GM21381 (cell line): ENCODE data around the gene KDM5A.
"Not testable (repeated sequence)": the region's sequence is repeated elsewhere in the genome, so short reads cannot be mapped to it uniquely, and the experiment has no call there.

Experiments used
- ATAC-seq: cut with Tn5 transposase; IDR thresholded peaks from one replicate; pipeline ENCODE4 v1.9.1; 2021; ENCODE audit warnings: mild to moderate bottlenecking, moderate library complexity; ENCODE audit not compliant: unreplicated experiment

Gene KDM5A

DNA sequence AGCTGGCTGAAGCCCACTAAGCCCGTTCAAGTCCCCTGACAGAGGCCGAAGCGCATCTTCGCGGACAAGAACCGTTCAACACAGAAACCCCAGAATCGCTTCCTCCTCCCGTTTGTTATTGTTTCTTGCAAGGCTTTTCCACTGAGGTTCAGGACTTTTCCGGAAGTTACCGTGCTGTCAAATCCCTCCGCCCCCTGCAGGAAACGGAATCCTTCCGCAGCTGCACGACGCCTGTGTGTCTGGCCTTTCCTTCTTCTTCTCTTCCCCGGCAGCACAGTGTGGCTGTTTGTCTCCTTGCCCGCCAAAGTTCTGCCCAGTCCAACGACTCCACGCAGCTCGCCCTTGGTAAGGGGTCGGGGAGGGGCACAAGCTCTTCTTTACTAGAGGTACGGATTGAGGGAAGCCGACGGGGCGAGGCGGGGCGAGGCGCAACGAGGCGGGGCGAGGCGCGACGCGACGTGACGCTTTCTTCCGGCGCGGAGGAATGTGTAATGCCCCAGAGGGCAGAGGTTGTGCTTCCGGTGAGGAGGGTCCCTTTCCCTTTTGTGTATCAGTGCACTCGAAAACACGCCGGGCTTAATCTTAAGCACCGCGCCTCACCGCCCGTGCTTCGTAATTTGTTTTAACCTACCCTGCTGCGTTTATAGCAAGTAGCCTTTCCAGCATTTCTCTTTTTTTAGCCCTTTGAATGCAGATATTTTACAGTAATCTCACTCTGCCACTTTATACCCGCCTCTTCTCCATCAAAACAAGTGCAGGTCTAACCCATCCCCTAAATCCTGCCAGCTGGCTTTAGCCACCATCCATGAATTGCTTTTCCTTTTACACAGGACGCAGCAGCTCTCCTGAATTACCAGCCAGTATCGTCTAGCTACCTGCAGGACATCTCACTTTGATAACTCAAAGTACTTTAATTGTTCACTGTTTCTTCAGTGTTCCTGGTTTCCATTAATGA is at the start of gene KDM5A:
Gene KDM5A (minus strand): TSS at position 179 of the 955 bp plus-strand sequence. CDS start 229 bp downstream, outside the sequence.
- peak; percentile 89 for ATAC-seq

DNA sequence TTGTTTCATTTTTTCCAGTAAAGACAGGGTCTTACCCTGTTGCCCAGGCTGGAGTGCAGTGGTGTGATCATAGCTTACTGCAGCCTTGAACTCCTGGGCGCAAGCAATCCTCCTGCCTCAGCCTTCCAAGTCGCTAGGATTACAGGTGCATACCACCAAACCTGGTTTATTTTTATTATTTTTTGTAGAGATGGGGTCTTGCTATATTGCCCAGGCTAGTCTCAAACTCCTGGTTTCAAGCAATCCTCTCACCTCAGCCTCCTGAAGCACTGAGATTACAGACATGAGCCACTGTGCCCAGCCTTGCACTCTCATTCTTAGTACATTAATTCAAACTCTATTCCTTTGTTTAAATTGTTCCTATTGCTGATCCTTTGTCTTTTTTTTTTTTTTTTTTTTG is 46.6 kb upstream of the KDM5A start:
- ATAC-seq, result not testable (repeated sequence)

- no peak for ATAC-seq
These were observed 33.4 kb upstream of the KDM5A start for GRCh38 chr12:422526-422925.

DNA sequence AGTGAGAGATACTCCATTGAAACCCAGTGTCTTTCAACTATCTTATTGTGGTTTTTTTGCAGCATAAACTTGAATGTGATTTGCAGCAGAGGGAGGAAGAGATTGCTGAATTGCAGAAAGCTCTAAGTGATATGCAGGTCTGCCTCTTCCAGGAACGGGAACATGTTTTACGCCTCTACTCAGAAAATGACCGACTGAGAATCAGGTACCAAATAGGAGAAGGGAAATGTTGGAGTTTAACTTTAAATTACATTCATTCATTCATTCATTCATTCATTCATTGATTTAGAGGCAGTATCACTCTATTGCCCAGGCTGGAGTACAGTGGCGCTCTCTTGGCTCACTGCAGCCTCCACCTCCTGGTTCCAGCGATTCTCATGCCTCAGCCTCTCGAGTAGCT is 29.3 kb upstream of the KDM5A start:
- ATAC-seq, result no peak

GRCh38 chr12:414859-415258 is 25.7 kb upstream of the KDM5A start:
- ATAC-seq, result no peak

DNA sequence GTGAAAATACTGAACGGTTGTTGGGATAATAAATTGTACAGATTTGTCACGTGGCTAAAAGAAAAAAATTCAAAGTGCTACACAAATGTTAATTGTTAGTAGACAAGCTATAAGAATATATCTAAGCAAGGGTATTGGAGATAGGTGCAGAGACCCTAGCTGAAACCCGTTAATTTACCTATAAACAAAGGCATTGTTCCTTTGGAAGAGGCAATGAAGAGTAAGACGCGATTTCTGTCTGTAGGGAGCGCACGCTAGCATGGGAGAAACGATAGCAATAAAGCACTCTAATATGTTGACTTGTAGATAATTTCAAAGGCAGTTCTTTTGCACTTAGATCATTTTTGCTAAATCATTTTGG is 12.9 kb upstream of the KDM5A start:
- ATAC-seq, result no peak

DNA sequence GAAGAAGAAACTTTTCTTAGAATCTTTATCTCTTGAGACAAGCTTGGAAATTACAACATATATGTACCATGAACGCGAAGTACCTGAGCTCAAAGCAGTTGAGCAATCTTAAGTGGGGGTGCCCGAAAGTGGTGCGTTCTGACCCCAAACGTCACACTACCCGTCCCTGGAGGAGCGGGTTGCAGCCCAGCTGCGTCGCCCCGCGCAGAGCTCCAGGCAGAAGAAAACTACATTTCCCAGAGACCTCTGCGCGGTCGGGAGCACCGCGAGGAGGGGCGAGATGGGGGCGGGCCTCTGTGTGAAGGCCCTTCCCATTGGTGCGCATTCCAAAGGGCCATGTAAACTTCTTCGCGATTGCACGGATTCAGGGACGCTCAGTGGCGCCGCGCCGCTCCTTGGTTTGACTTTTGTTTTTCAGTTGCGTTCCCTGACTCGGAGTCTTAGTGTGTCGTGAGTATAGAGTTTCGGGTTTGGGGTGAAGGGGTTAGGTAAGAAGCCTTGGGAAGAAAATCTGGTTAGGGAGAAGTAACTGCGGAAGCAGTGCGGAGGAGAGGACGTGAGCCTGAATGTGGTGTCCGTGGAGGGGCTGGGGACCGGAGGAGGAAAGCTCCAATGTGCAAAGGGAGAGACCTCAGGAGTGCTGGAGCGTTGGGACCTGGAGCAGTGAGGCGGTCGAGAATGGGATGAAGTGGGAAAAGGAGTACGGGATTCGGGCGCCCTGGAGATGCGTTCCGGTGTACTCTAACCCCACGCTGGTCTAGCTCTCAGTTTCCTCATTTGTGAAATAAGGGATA is 12.3 kb upstream of the KDM5A start, which contains the start of gene CCDC77:
Gene CCDC77 (plus strand): TSS at position 410 of the 794 bp plus-strand sequence. CDS start 7,740 bp downstream, outside the sequence.
- peak; percentile 98 for ATAC-seq

GRCh38 chr12:400828-401227 is 11.7 kb upstream of the KDM5A start:
- ATAC-seq, result no peak

- ATAC-seq, result peak; percentile 28
These were observed 479 bp downstream of the KDM5A start for GRCh38 chr12:388541-389141.

- no peak for ATAC-seq
These were observed 1.1 kb downstream of the KDM5A start for GRCh38 chr12:388012-388411.

- no peak for ATAC-seq
These were observed 2.5 kb downstream of the KDM5A start for GRCh38 chr12:386651-387050.

DNA sequence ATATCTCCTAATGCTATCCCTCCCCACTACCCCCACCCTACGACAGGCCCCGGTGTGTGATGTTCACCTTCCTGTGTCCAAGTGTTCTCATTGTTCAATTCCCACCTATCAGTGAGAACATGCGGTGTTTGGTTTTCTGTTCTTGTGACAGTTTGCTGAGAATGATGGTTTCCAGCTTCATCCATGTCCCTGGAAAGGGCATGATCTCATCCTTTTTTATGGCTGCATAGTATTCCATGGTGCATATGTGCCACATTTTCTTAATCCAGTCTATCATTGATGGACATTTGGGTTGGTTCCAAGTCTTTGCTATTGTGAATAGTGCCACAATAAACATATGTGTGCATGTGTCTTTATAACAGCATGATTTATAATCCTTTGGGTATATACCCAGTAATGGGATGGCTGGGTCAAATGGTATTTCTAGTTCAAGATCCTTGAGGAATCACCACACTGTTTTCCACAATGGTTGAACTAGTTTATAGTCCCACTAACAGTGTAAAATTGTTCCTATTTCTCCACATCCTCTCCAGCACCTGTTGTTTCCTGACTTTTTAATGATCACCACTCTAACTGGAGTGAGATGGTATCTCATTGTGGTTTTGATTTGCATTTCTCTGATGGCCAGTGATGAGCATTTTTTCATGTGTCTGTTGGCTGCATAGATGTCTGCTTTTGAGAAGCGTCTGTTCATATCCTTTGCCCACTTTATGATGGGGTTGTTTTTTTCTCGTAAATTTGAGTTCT is 18.2 kb downstream of the KDM5A start:
- ATAC-seq, result not testable (repeated sequence)

- ATAC-seq, result no peak
These were observed 21.1 kb downstream of the KDM5A start for GRCh38 chr12:367972-368371.

GRCh38 chr12:366820-367219 is 22.3 kb downstream of the KDM5A start:
- no peak for ATAC-seq

DNA sequence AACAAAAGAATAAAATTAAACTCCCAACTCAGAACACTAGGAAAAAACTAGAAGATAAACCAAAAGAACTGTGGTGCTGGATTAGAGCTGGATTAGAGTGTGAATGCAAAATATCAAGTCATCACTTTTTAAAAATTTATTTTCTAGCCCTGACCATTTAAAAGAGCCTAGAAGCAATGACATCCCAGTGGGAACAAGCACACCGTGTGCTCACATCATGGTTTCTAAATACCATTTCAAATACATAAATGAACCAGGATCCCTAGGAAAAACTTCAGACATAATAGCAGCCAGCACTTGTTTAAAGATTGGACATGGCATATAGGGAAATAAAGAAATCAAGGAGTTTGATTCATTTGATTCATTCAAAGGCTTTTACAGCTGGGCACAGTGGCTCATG is 30.0 kb downstream of the KDM5A start:
- no peak for ATAC-seq

- ATAC-seq, result no peak
These were observed 32.7 kb downstream of the KDM5A start for GRCh38 chr12:356276-356988.

DNA sequence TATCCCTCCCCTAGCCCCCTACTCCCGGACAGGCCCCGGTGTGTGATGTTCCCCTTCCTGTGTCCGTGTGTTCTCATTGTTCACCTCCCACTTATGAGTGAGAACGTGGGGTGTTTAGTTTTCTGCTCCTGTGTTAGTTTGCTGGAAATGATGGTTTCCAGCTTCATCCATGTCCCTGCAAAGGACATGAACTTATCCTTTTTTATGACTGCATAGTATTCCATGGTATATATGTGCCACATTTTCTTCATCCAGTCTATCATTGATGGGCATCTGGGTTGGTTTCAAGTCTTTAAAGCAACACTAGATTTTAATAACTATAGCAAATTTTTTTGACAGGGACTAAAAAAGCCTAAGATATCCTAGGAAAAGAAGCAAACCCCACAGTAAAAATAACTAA is 37.9 kb downstream of the KDM5A start:
- ATAC-seq, result not testable (repeated sequence)

- ATAC-seq, result not testable (repeated sequence)
These were observed 39.5 kb downstream of the KDM5A start for GRCh38 chr12:349625-350024.

DNA sequence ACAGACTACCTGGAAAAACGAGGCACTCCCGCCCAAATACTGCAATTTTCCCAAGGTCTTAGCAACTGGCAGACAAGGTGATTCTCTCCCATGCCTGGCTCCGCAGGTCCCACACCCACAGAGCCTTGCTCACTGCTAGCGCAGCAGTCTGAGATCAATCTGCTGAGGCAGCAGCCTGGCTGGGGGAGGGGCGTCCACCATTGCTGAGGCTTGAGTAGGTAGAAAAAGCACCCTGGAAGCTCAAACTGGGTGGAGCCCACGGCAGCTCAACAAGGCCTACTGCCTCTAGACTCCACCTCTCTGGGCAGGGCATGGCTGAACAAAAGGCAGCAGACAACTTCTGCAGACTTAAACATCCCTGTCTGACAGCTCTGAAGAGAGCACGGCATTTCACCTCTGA is 46.1 kb downstream of the KDM5A start:
- ATAC-seq, result not testable (repeated sequence)

GRCh38 chr12:337039-337438 is 52.1 kb downstream of the KDM5A start:
- ATAC-seq, result no peak
